A673 (cell line): Measurements from ENCODE around the gene AXDND1. TPM values are rescaled to one million over a fixed set of nuclear protein-coding genes. Genes with fewer than 3 reads are reported as not detected.
"Not testable (repeated sequence)": the region's sequence is repeated elsewhere in the genome, so short reads cannot be mapped to it uniquely, and the experiment has no call there.

Source experiments
- BruUV-seq: library from RNA; stranded (reverse); fragments of 400-500 nt; replicated peaks from 2 replicates; lab custom pipeline; 2021; lab: Mats Ljungman, UMichigan
- CTCF ChIA-PET: fragments of 300-600 bp; sonication (Branson Sonifier 250); formaldehyde crosslinking; loops from one replicate; lab custom pipeline; 2022; ENCODE audit warnings: antibody characterized with exemption; lab: Charles Lee
- POLR2A ChIA-PET: fragments of 300-600 bp; sonication (Branson Sonifier 250); formaldehyde crosslinking; loops from one replicate; lab custom pipeline; 2022; ENCODE audit warnings: antibody characterized with exemption; ENCODE audit not compliant: low non-redundant PET; lab: Charles Lee
- DNase-seq: peaks from one replicate; pipeline ENCODE4 v3.0.0-alpha.2; 2015; ENCODE audit warnings: low spot score
- H3K27ac ChIP-seq: fragments of 200-600 bp; sonication (generic); 2 replicates; pipeline ENCODE4 v1.5.1; 2016; ENCODE audit warnings: mixed run types, low read depth, mild to moderate bottlenecking, mixed read lengths, antibody characterized with exemption, low read length; ENCODE audit not compliant: poor library complexity, severe bottlenecking
- H3K27me3 ChIP-seq: fragments of 200-600 bp; sonication (generic); replicated peaks from 2 replicates; pipeline ENCODE4 v1.6.1; 2017; ENCODE audit warnings: mixed run types, low read depth, mild to moderate bottlenecking, mixed read lengths, antibody characterized with exemption, low read length; ENCODE audit not compliant: insufficient read depth, poor library complexity
- H3K36me3 ChIP-seq: fragments of 200-600 bp; sonication (generic); 2 replicates; pipeline ENCODE4 v1.6.1; 2016; ENCODE audit warnings: mixed run types, mild to moderate bottlenecking, mixed read lengths, antibody characterized with exemption, low read length; ENCODE audit not compliant: insufficient read depth, poor library complexity, severe bottlenecking
- H3K4me1 ChIP-seq: fragments of 200-600 bp; sonication (generic); 2 replicates; pipeline ENCODE4 v1.6.1; 2017; ENCODE audit warnings: mixed run types, mild to moderate bottlenecking, mixed read lengths, antibody characterized with exemption, low read length; ENCODE audit not compliant: insufficient read depth, poor library complexity, severe bottlenecking
- H3K4me3 ChIP-seq: fragments of 200-600 bp; sonication (generic); 2 replicates; pipeline ENCODE4 v1.5.1; 2016; ENCODE audit warnings: low read depth, mixed run types, mild to moderate bottlenecking, mixed read lengths, low read length; ENCODE audit not compliant: poor library complexity, severe bottlenecking
- H3K9me3 ChIP-seq: fragments of 200-600 bp; sonication (generic); 2 replicates; pipeline ENCODE4 v1.6.1; 2016; ENCODE audit warnings: mixed run types, low read depth, mild to moderate bottlenecking, mixed read lengths, antibody characterized with exemption, low read length; ENCODE audit not compliant: poor library complexity, severe bottlenecking
- CTCF ChIP-seq: fragments of 300-800, 200-600 bp; sonication (generic); conservative IDR thresholded peaks from 2 replicates; pipeline ENCODE4 v1.5.1; 2017; ENCODE audit warnings: low read depth, mild to moderate bottlenecking, antibody characterized with exemption, low read length, moderate library complexity, mixed read lengths
- EZH2 ChIP-seq: fragments of 200-600 bp; sonication (generic); IDR thresholded peaks from 2 replicates; pipeline ENCODE4 v1.6.1; 2017; ENCODE audit warnings: borderline replicate concordance, low read depth, mild to moderate bottlenecking, mixed read lengths, antibody characterized with exemption, low read length; ENCODE audit not compliant: poor library complexity, severe bottlenecking
- intact Hi-C: fragments of 100-400 bp; cut with micrococcal nuclease; formaldehyde crosslinking; loops from one replicate; pipeline ENCODE4 v1.10.0; 2022; ENCODE audit not compliant: unreplicated experiment
- total RNA-seq: library from RNA; stranded (reverse); gene quantifications from 2 replicates; pipeline ENCODE4 v1.2.3, GENCODE V29; 2021

The AXDND1 gene
- total RNA-seq, 1 experiment from 2014 or later: not detected

GRCh38 chr1:179509384-179509783, 143.6 kb downstream of the AXDND1 start:
- POLR2A ChIA-PET: no interaction called here
- BruUV-seq: no TSS peak

GRCh38 chr1:179510038-179510437, 144.3 kb downstream of the AXDND1 start:
- Histone ChIP-seq H3K36me3 (no peaks in the 10 kb centered on the region), H3K4me1 (no peaks in the 10 kb centered on the region), H3K4me3 (no peak overlapping the region), H3K27ac (no peak overlapping the region), H3K27me3 (peaks cover 4% of the 10 kb centered on the region), H3K9me3 (no peaks in the 10 kb centered on the region)
- CTCF ChIA-PET: no interaction called here
- TF ChIP-seq EZH2: no peak
- TF ChIP-seq CTCF: no peak
- DNase-seq: no peak
- BruUV-seq: no TSS peak
- intact Hi-C loops: no loop called here
- POLR2A ChIA-PET: no interaction called here

More at GRCh38 chr1:179509384-179509783, 143.6 kb downstream of the AXDND1 start:
- Histone ChIP-seq H3K4me3 (no peak overlapping the region), H3K9me3 (no peaks in the 10 kb centered on the region), H3K36me3 (no peaks in the 10 kb centered on the region), H3K27ac (no peak overlapping the region), H3K27me3 (peaks cover 4% of the 10 kb centered on the region), H3K4me1 (no peaks in the 10 kb centered on the region)
- CTCF ChIA-PET: no interaction called here
- no peak for TF ChIP-seq CTCF
- no peak for TF ChIP-seq EZH2
- DNase-seq: no peak
- intact Hi-C loops: no loop called here

GRCh38 chr1:179516976-179517705, 151.4 kb downstream of the AXDND1 start:
- DNase-seq: no peak
- Histone ChIP-seq H3K27me3 (peaks cover 13% of the 10 kb centered on the region), H3K36me3 (no peaks in the 10 kb centered on the region), H3K4me1 (no peaks in the 10 kb centered on the region), H3K27ac (no peak overlapping the region), H3K4me3 (no peak overlapping the region), H3K9me3 (no peaks in the 10 kb centered on the region)
- no peak for TF ChIP-seq CTCF
- no peak for TF ChIP-seq EZH2
- BruUV-seq: no TSS peak
- POLR2A ChIA-PET: no interaction called here
- CTCF ChIA-PET: no interaction called here
- intact Hi-C loops: no loop called here

GRCh38 chr1:179518544-179518943, 152.8 kb downstream of the AXDND1 start:
- H3K27ac ChIP-seq, intact Hi-C loops, H3K4me1 ChIP-seq, DNase-seq, H3K4me3 ChIP-seq, H3K36me3 ChIP-seq, CTCF ChIA-PET, H3K9me3 ChIP-seq, POLR2A ChIA-PET, BruUV-seq: not testable (repeated sequence)
- H3K27me3 ChIP-seq: peaks cover 15% of the 10 kb centered on the region
